NK-92 treated with Interleukin-12 subunit alpha and Interleukin-12 subunit beta, amount 100 ng/mL, for 24 hours (cell line): ENCODE measurements around the gene LIN52.
"Not testable (repeated sequence)": the region's sequence is repeated elsewhere in the genome, so short reads cannot be mapped to it uniquely, and the experiment has no call there.

Experiments
- DNase-seq: peaks from one replicate; lab custom pipeline; 2025; lab: John Stamatoyannopoulos, UW

The LIN52 gene

DNA sequence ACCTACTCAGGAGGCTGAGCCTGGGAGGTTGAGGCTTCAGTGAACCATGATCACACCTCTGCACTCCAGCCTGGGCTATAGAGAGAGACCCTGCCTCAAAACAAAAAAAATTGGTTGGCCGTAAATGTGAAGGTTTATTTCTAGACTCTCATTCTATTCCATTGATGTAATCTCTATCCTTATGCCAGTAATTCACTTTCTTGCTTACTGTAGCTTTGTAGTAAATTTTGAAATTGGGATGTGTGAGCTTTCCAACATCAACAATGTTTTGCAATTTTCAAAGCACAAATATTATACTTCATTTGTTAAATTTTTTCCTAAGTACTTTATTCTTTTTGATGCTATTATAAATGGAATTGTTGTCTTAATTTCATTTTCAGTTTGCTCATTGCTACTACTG is 24.6 kb downstream of the LIN52 start:
- no peak for DNase-seq

GRCh38 chr14:74111395-74112216 is 26.9 kb downstream of the LIN52 start:
- not testable (repeated sequence) for DNase-seq

GRCh38 chr14:74125487-74125886 is 40.7 kb downstream of the LIN52 start:
- DNase-seq = not testable (repeated sequence)

- DNase-seq = no peak
These were observed 41.7 kb downstream of the LIN52 start for GRCh38 chr14:74126315-74127013.

DNA sequence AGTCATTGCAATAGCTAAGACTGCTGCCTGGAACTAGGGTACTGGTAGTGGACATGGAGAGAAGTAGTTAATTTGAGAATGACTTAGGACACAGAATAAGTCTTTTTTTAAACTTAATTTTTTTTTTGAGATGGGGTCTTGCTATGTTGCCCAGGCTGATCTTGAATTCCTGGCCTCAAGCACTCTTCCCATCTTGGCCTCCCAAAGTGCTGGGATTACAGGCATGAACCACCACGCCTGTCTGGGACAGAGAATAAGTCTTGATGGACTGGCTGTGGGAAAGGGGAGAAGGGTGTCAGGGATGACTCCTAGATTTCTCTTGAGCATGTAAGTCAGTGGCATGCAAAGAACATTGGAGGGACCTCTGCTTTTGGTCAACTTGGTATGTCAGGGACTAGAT is 42.9 kb downstream of the LIN52 start:
- DNase-seq = no peak

DNA sequence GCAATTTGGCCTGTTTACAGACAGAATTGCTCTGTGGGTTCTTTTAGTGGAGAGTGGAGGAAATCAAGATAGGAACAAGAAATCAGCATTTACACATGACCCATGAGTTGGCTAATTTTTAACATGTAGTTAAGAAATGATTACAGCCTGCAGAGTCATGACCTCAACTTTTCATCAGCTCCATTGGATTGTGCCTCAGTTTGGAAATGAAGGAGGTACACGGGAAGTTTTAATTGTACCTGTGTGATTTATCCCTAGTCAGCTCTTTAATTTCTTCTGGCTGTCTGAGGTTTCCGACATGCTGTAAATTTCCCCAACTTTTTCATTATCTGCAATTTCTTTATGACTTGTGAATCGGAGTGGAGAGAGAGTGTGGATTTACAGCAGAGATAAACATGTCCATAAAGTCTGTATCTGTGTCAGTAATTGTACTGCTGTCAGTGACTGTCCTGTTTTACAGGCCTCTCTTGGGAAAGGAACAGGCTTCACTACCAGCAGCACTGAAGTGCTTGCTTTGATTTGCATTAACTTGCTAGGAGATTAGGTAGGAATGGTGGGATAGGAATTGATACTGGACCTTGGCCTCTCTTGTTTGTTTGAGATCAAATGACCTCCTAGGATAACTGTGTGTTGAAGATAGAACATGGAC is 49.2 kb downstream of the LIN52 start:
- DNase-seq = no peak

GRCh38 chr14:74134484-74134883 is 49.7 kb downstream of the LIN52 start:
- no peak for DNase-seq

DNA sequence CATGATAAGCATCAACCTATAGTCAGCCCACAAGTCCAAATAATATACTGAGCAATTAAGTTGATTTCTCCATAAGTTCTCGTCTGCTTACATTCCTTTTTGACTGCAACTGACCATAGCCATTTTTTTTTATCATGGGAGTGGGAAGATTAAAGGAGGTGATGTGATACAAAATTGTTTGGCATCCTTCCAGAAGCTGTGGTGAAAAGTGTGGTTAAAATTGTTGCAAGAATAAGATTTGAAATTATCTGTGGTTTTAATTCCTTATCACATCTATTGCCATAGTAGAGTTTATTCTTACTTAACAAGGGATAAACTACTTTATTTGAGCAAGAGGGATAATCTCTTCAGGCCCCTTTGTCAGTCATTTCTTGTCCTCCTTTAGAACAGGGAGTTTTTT is 50.7 kb downstream of the LIN52 start:
- DNase-seq = no peak

DNA sequence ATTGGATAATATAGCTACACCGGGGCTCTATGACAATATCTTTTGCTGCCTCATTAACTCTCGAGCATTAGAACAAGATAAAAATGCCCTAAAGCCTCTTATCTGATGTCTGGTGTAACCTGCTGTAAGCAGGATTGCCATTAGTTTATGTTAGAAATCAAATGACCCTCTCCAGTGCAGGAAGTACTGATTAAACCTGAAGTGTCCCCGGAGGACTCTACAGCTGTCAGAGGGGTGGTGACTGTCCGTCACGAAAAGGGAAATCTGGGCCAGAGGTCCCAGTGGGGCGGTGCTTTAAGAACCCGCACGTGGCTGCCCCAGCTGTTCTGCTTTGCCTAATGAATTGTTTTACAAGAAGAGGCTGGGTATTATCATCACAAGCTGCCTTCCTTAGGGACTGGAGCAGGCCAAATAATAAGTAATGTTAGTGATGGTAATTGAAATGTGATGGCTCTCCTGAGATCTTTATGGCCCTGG is 55.7 kb downstream of the LIN52 start:
- no peak for DNase-seq

- no peak for DNase-seq
These were observed 56.9 kb downstream of the LIN52 start for GRCh38 chr14:74141703-74142102.

DNA sequence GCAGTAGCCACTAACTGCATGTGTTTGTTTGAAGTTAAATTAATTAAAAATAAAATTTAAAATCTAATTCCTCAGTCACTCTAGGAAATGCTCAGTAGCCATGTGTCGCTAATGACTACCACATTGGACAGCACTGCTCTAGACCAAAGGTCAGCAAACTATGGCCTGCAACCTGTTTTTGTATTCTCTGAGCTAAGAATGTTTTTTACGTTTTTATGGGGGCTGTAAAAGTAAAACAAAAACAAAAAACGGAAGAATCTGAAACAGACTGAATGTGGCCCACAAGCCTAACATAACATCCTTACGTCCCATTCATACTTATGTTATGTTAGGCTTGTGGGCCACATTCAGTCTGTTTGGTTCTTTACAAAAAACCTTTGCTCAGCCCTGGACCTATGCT is 57.8 kb downstream of the LIN52 start:
- DNase-seq = no peak

DNA sequence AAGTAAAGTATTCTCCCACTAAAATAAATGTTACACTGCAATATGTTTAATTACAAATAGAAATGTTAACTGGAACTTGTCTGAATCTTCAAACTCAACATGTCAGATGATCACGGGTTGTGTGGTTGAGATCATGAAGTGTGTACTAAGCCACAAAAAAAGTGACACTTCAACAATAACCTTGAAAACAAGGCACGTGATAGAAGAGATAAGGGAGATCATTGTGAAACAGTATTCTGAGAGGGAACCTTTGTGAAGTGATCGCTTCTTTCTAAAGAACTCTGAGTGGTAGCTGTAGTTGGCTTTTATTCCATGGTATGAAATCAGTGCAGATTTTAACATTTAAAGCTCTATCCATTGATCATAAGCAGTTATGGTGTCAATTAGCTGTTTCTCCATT is 60.0 kb downstream of the LIN52 start:
- DNase-seq = no peak

- DNase-seq = no peak
These were observed 62.8 kb downstream of the LIN52 start for GRCh38 chr14:74147571-74147970.

- no peak for DNase-seq
These were observed 63.9 kb downstream of the LIN52 start for GRCh38 chr14:74148705-74149104.

GRCh38 chr14:74155287-74155686 is 70.5 kb downstream of the LIN52 start:
- DNase-seq = no peak

DNA sequence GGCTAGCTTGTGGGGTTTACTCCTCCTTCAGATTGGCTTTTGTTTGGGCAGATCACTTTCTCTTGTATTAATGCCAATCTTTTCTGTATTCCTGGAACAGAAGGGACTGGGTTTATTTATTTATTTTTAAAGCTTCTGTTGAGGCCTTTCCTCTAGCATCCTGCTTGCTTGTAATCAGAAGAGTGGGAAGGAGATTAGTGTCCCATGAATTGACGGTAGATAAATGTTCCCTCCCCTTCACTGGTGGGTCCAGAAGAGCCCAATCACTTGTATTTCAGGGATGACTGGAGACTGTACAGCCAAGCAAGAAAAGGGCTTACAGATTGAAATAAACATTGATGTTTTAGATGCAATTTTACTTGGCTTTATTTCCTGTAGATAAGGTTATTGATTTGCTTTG is 71.0 kb downstream of the LIN52 start:
- no peak for DNase-seq

DNA sequence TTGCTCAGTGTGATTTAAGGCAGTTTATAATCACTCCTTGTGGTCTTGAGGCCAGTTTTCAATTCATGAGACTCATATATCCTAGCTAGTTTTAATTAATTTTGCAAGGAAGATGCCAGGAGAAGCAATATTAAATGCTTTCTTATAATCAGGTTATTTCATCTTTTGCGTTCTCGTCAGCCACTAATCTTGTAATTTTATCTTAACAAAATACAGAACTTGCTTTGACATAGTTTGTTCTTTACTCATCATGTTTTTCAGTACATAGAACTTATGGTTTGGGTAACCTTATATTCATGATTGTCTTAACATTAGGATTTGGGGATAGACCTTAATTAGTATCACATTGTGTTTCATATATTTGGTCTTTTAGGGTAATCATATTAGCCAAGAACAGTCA is 76.0 kb downstream of the LIN52 start:
- DNase-seq = no peak

- no peak for DNase-seq
These were observed 76.9 kb downstream of the LIN52 start for GRCh38 chr14:74161526-74162158.

DNA sequence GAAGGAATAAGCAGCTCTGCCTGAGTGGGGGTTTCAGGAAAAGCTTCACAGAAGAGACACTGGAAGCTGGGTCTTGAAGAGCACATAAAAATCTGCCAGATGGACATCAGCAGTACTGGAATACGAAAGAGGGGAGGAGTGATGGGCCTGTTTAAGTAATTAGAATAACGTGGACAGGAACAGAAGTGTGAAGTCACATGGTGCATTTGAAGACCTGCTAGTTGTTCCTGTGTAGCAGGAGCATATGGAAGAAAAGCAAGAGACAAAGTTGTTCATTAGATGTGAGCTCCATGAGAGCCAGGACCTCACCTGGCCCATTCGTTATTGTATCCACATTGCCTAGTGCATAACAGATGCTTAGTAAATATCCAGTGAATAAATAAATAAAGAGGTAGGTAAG is 85.2 kb downstream of the LIN52 start:
- DNase-seq = no peak

- DNase-seq = no peak
These were observed 91.6 kb downstream of the LIN52 start for GRCh38 chr14:74176400-74176793.

DNA sequence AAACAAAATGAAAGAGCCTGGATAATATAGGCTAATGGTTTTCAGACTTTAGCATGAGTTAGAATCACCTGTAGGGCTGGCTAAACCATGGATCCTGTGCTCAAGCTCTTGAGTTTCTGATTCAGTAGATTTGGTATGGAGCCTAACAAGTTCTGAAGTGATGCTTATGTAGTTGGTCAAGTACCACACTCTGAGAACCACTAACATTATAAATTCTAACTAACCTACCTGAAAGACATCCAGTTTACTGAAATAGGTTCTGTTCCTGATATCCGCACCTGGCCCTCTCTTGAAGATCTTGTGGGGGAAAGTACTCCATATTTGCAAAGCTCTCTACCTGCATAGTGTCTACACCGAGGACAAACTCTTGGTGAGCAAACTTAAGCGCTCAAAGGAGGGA is 95.1 kb downstream of the LIN52 start:
- no peak for DNase-seq

GRCh38 chr14:74190927-74191575 is 106.3 kb downstream of the LIN52 start:
- no peak for DNase-seq
